Epidermal melanocyte (primary cell): ENCODE results near the gene TTC7B.
A peak's percentile ranks its signal among the peaks of the same experiment; 100 is the strongest.

Experiments
- DNase-seq: peaks from one replicate; pipeline ENCODE4 v3.0.0; 2011; ENCODE audit warnings: low spot score; ENCODE audit not compliant: insufficient read length

TTC7B gene

DNA sequence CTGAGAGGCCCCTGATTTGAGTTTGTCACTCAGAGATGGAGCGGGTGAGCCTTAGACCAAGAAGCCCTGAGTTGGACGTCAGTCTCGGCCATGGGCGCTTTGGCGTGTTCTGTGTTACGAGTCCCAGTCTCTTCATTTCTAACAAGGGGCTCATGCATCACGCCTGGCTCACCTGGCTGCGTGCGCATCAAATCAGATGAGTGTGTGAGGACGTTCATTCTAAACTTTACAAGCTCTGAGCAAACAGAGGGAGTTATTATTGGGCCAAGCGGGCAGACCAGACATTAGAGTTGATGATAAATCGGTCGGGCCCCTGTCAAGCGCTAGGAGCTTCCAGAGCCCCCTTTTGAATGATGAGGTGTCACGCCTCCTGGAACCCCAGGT, 302.2 kb downstream of the TTC7B start:
- no peak for DNase-seq

DNA sequence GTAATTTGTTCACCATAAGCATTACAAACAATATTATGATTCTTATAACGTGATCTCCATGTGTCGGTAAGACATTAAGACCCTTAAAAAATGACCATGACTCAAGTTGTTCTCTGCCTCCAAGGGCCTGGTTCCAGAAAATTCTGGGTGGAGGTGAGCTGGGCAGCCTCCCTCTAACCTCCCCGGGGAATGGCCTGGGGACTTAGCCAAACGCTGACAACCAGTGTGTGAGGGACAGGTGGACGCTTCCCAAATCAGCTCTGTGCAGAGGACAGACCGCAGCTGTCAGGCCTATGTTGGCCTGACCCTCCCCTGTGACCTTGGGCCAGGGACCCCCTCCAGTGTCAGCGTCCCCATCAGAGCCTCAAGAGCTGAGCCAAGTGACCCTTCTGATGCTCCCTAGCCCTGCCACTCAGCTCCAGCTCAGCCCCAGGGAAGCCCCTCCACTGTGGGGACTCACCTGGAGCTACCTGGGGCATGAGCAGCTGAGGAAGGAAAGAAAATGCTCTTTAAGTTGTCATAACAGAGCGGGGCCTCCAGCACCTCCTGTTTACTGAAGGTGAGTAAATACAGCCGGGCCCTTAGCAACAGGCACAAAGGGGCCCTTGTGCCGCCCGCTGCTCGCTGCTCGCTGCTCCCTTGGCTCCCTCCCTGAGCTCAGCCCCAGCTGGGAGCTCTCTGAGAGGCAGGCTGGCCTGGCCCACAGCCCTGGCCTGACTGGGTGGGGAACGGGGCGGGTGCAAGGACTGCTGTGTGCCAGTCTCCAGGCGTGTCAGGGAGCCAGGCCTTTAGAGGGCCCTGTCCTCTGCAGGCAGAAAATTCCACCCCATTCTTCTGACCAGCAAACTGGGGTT, 302.8 kb downstream of the TTC7B start:
- peak; percentile 85 for DNase-seq

DNA sequence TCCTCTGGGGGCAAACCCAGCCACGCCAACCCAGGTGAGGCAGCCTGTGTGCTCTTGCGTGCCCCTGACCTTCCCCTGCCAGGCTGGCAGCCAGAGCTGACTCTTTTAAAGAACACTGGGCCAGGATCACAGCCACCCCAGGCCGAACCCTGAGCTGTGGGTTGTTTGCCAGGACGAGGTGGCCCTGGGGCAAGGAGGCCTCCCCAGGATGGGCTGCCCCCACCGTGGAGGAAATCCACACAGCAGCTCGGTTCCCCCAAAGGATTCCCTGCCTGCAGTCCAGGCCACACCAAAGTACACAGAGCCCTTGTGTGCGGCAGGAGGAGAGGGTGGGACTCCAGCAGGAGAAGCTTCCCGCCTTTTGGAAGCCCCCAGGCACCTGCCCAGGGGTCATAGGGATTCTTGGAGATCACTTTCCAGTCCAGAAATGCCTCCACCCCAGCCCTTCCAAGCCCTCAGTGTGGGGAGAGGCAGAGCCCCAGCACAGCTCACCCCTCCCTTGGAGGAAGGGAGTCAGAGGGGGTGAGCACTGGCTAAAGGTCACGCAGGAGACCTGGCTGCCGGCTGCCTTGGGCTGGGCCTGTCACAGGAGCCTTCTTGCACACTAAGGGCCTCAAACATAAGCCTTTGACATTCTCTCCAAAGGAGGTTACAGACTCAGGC, 303.8 kb downstream of the TTC7B start:
- no peak for DNase-seq

DNA sequence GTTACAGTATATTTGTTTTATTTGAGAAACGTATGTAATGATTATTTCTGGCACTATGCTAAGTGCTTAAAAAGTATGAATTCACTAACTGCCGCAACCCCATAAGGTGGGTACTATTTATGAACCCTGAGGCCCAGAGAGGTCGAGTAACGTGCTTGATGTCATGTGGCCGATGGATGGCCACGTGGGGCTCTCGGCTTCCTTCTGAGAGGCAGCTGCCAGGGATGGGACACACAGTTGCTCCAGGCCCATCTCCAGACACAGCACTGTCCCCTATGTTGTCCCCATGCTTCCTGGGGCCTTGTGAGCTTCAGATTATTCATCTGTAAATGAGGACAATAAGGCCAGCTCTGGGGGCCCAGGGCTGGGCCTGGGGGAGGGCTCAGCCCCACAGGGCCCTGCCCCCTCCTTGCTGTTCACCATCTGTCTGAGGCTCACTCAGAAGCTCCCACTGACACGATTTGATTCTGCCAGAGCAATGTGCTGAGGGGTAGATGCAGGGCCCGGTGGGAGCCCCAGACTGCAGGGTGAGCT, 304.4 kb downstream of the TTC7B start:
- no peak for DNase-seq

DNA sequence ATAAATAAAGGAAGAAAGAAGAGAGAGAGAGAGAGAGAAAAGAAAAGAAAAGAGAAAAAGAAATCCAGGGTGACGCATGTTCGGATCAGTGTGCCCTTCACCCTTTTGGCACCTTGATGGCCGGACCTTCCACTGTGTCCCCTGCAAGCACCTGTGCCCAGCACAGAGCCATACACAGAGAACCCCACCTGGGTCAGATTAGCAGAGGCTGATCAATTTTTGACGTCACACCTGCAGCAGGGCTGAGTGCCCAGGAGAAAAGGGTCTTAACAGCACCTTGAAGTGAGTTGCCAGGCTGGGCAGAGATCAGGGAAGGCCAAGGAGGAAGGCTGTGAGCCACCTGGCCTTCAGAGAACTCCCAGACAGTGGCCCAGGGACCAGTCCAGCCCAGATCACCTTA, 305.0 kb downstream of the TTC7B start:
- no peak for DNase-seq

DNA sequence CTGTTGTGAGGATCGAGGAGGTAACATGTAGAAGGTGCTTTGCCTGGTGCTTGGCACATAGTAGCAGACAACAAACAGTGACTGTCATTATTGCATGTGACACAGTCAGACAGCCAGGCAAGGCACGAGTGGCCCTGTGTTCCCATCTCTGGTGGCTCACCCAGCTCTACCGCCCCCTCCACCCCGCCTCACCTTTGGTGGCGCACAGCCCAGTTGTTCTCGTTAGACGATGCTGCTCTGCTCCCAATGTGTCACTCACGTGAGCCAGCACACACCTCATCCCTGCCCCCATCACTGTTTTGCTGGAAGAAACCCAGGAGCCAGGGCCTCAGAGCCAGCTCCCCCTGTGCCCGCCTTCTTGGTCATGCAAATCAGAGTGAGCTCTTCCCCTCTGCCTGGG, 306.1 kb downstream of the TTC7B start:
- no peak for DNase-seq

DNA sequence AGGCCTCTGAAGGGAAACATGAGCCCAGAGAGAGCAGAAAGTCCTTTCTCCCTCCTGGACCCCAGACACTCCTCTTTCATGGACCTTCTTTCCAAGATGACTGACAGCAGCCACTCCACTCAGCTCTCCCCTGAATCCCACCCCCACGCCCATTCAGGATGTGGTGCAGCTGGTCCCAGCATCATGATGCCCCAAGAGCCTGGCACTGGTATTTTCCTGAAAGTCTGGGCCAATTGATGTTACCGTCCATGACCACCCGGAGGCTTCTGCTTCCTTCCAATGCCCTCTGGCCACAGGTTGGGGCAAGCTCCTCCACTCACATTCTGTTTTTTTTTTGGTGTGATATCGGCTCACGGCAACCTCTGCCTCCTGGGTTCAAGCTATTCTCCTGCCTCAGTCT, 306.8 kb downstream of the TTC7B start:
- DNase-seq: no peak

DNA sequence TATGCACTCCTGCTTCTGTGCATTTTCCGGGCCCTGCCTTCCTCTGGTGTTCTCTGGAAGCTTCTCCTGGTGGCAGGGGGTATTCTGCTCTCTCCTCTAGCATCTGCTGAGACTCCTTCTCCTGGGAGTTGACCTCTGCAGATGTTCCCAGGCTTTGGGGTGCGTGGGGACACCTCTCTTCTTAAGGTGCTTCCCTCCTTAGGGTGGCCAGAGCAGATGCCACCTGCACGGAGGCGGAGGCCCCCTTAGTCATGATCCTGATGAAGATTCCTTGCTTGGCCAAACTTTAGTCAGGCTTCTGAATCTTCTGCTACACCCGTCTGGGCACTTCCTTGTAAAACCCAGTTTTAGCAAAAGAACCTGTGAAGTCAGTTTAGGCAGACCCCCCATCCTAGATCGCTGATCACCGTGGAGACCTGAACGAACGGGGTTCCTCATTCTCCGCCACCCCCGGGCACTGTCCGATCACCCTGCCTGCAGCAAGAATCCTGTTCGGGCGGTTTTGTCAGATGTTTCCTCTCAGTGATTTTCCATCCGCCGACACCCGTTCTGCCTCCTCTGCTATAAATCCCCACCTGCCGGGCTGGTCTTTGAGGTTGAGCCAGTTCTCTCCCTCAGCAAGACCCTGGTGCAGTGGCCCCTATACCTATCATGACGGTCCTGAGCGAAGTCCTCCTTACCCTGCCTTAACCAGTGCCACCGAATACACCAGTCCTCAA, 307.5 kb downstream of the TTC7B start:
- DNase-seq: no peak

DNA sequence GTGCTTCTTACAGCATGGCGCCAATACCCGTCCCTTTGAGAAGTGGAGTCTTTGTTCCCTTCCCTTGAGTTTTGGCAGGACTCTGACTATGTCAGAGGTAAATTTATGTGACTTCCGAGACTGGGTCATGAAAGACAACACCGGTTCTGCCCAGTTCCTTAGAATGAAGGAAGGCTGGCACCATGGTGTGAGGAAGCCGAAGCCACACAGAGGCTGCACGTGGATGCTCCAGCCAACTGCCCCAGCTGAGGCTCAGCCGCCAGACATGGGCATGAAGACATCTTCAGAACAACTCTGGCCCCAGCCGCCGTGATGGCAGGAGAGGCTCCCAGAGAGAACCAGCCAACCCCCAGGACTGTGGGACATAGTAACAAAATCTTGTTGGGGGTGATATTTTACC, 308.2 kb downstream of the TTC7B start:
- DNase-seq: no peak

DNA sequence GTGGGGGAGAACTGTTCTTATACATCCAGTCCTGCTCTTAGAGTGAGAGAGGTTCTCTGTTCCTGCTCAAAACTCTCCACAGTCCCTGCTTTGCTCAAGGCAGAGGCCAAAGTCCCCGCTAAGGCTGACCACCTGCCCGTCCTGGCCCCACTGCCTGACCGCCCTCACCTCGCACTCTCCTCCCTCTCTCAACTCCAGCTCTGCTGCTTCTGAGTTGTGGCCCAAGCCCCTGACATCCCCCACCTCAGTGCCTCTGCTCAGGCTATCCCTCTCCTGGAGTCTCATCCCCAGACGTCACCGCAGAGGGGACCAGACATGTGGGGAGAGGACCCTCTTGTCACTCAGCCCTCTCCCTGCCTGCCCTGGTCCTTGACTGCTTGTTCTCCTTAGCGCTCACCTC, 308.8 kb downstream of the TTC7B start:
- no peak for DNase-seq

DNA sequence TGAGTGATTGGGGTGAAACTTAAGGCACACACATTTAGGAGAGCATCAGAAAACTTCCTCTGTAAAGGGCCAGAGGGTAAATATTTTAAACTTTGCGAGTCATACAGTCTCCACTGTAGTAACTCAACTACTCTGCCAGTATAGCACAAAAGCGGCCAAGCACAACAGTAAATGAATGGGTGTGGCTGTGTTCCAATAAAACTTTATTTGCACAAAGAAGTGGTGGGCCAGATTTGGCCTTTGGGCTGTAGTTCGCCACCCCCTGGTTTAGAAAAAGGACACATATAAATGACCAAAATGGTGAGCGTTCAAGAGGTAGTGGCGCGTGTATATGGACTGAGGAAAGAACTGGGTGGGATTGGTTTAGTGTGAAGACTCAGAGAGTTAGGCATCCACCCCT, 309.5 kb downstream of the TTC7B start:
- DNase-seq: no peak

DNA sequence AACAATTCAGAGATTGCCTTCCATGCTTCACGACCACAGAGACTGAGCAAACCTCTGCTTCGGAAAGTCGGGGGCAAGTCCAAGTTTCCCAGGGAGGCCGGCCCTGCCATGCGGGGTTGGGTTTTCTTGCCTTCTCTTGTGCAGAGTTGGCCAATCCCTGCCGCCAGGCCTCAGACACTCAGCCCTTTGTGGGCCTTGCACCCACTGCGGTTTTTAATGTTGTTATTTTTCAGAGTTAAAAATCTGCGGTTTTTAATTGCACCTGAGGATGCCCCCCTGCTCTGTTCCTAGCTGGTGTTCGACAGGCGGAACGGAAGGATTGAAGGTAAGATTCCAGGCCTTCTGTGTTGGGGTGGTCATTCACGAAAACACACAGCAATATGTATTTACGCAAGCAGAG, 310.7 kb downstream of the TTC7B start:
- DNase-seq: no peak

DNA sequence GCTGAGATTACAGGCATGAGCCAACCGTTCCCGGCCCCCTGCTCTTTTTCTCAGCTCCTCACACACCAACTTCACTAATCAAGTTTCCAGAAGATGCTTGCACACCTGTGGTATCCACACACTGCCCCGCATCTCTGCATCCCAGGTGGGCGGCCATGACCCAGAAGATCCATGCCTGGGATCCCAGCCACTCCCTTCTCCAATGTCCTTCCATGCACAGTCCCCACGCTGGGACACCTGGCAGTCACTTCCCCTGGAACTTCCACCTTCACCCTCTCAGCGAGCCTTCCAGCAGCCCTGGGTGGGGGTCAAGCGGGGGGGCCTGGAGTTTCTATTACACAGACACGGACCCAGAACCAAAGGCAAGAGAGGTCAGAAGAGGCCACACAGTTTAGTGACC, 311.6 kb downstream of the TTC7B start:
- DNase-seq: no peak

DNA sequence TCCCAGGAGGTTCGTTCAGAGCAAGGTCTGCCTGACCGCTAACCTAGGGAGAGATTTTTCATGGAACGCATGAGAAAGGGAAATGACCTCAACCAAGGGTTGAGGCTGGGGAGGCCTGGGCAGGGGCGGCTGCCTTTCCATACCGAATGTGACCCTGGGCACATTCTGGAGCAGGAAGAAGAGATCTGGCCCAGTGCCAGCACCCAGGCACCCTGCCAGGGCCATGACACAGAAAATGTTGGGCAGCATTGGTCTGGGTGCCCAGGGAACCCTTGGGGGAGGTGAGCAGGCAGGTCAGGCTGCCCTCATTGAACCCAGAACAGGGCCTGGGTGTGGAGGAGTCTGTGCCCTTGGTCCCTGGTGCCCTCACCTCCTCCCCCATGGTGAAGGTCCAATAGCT, 312.6 kb downstream of the TTC7B start:
- no peak for DNase-seq

DNA sequence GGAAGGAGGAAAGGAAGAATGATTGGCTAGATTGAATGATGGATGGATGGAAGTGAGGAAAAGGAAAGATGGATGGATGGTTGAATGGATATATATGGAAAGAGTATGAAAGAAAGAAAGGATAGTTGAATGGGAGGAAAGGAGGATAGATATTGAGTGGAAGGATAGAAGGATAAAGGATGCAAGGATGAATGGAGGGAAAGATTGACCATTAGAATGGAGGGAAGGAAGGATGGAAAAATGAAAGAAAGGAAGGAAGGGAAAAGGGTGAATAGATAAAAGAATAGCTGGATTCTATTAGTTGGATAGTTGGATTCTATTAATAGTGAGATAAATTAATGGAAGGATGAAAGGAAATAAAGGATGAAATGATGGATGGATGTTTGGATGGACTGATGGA, 313.5 kb downstream of the TTC7B start:
- no peak for DNase-seq

DNA sequence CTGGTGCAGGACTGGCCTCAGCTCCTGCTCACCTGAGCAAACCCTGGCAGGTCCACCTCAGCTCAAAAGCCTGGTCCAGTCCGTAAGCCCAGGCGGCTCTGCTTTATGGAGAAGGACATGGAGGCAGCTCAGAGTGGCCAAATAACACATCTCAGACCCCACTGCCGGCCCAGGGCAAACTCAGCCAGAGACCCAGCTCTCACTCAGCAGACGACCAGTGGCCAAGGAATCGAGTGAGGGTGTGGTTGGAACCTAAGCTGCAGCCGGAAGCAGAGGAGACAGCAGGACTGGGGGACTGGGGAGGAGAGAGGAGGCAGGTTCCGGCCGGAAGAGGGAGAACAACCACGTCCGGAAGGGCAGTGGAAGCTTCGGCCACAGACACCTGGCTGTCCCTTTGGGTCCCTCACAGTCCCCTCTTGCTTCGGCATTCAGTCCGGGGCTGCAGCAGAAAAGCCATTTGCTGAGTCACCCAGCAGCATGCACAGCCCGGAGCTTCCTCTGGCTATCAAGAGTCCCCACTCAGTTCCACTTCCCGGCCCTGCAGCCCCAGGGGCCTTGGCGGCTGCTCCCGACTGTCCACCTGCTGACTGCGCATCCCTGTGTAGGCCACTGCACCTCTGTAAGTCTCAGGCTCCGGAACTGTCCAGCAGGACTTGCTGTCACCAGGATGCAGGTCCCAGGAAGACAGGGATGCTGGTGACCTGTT, 315.4 kb downstream of the TTC7B start:
- no peak for DNase-seq

DNA sequence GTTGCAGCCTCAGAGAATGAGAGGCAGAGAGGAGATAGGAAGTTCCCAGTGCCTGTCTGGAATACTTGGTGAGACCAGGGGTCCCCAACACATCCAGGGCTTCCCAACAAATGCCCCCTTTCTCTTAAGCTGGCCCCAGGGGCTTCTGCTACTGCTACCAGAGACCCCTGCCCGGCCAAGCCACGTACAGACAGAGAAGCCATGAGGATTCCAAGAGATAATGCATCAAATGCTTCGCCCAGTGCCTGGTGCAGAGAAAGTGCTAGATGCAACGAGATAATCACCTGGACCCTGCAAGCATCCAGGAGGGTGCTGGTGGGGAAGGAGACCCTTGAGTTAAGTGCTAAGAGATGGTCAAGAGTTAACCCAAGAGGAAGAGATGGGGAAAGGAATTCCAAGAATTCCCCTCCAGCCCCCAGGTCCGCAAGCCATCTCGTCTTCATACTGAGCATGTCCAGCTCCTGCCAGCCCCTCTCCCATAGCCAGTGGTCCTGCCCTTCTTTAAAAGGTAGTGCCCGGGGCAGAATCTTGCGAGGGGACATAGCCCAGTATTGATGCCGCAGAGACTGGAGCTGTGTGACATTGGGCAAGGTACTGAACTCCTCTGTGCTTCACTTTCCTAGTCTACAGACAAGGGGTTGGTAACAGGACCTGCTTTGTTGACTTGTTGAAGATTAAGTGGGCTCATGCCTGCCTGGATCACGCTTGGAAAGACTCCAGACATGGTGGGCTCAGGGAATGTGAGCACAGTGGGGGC, 316.1 kb downstream of the TTC7B start:
- no peak for DNase-seq

DNA sequence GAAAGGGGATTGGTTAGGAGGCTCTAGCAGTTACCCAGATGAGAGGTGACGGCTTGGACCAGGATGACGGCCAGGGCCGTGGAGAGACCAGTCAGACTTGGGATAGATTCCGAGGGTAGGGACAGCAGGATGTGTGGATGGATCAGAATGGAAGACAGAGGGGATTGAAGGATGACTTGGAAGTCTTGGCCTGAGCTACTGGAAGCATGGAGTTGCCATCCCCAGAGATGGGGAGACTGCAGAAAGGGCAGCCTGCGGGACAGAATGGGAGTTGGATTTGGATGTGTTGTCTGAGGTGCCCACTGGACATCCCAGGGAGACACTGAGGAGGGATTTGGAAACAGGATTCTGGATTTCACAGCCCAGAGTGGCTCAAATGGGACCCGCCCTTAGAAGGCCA, 317.1 kb downstream of the TTC7B start:
- no peak for DNase-seq

DNA sequence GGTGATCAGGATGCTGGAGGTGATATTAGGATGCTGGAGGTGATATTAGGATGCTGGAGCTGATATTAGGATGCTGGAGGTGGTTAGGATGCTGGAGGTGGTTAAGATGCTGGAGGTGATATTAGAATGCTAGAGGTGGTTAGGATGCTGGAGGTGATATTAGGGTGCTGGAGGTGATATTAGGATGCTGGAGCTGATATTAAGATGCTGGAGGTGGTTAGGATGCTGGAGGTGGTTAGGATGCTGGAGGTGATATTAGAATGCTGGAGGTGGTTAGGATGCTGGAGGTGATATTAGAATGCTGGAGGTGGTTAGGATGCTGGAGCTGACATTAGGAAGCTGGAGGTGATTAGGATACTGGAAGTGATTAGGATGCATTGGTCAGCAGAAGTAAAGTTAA, 318.0 kb downstream of the TTC7B start:
- no peak for DNase-seq

DNA sequence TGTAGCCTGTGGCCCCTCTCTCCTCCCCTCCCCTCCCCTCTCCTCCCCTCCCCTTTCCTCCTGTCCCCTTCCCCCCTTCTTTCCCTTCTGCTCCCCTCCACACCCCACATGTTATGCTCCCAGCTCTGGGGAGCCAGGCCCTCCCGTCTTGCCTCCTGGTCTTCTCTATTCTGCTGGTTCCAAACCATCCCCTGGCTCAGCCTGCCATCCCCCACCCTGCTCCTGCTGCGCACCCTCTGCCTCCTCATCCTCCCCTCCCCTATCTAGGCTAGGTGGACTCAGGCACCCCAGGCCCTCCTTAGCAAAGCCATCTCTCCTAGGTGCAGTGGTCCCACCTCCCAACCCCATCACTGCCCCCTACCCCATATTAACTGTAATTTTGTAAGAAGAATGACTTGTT, 319.9 kb downstream of the TTC7B start:
- DNase-seq: no peak
